Loucy (cell line): ENCODE measurements around the gene MYO18A.

ENCODE experiments used
- H2AFZ ChIP-seq: fragments of 200-600 bp; sonication (generic); 2 replicates; pipeline ENCODE4 v1.6.0; 2016; ENCODE audit warnings: antibody characterized with exemption, mild to moderate bottlenecking, low read length, moderate library complexity
- H3F3A ChIP-seq: fragments of 200-600 bp; 2 replicates; pipeline ENCODE4 v1.6.0; 2016; ENCODE audit warnings: antibody characterized with exemption, low read depth, mild to moderate bottlenecking
- H3K27me3 ChIP-seq: fragments of 200-600 bp; sonication (generic); 2 replicates; pipeline ENCODE4 v1.6.1; 2014; ENCODE audit warnings: low read length, mild to moderate bottlenecking; ENCODE audit not compliant: insufficient read depth, poor library complexity, severe bottlenecking
- H3K36me3 ChIP-seq: fragments of 200-600 bp; sonication (generic); 2 replicates; pipeline ENCODE4 v1.6.1; 2016; ENCODE audit warnings: low read length; ENCODE audit not compliant: insufficient read depth
- H3K4me1 ChIP-seq: fragments of 200-600 bp; sonication (generic); 2 replicates; pipeline ENCODE4 v1.5.1; 2014; ENCODE audit warnings: low read length, mild to moderate bottlenecking; ENCODE audit not compliant: insufficient read depth, poor library complexity, severe bottlenecking
- H3K4me2 ChIP-seq: fragments of 200-600 bp; sonication (generic); 2 replicates; pipeline ENCODE4 v1.6.0; 2014; ENCODE audit warnings: antibody characterized with exemption, low read length, low read depth, mild to moderate bottlenecking; ENCODE audit not compliant: poor library complexity, severe bottlenecking
- H3K4me3 ChIP-seq: fragments of 200-600 bp; sonication (generic); 2 replicates; pipeline ENCODE4 v1.5.1; 2014; ENCODE audit warnings: low read length, mild to moderate bottlenecking, mixed read lengths; ENCODE audit not compliant: poor library complexity, severe bottlenecking
- H3K79me2 ChIP-seq: fragments of 200-600 bp; sonication (generic); 2 replicates; pipeline ENCODE4 v1.6.1; 2014; ENCODE audit warnings: low read length; ENCODE audit not compliant: insufficient read depth
- H3K9ac ChIP-seq: fragments of 200-600 bp; sonication (generic); 2 replicates; pipeline ENCODE4 v1.6.0; 2014; ENCODE audit warnings: mild to moderate bottlenecking, low read depth, low read length, moderate library complexity; ENCODE audit not compliant: poor library complexity, severe bottlenecking
- H3K9me2 ChIP-seq: fragments of 200-600 bp; sonication (generic); replicated peaks from 2 replicates; pipeline ENCODE4 v1.6.1; 2016; ENCODE audit warnings: low read depth, low read length, mixed read lengths
- H3K9me3 ChIP-seq: fragments of 200-600 bp; sonication (generic); 2 replicates; pipeline ENCODE4 v1.6.1; 2014; ENCODE audit warnings: mild to moderate bottlenecking, antibody characterized with exemption, low read length, low read depth; ENCODE audit not compliant: insufficient read depth
- H4K20me1 ChIP-seq: fragments of 200-600 bp; sonication (generic); 2 replicates; pipeline ENCODE4 v1.6.0; 2014; ENCODE audit warnings: antibody characterized with exemption, low read length, mild to moderate bottlenecking; ENCODE audit not compliant: insufficient read depth, poor library complexity, severe bottlenecking
- CTCF ChIP-seq: fragments of 200-600 bp; sonication (generic); conservative IDR thresholded peaks from 2 replicates; pipeline ENCODE4 v1.5.1; 2014; ENCODE audit warnings: mild to moderate bottlenecking, antibody characterized with exemption, low read length
- EZH2phosphoT487 ChIP-seq: fragments of 200-600 bp; IDR thresholded peaks from 2 replicates; pipeline ENCODE4 v1.6.1; 2018; ENCODE audit warnings: antibody characterized with exemption, mild to moderate bottlenecking, moderate library complexity, borderline replicate concordance

The MYO18A gene

GRCh38 chr17:29049541-29050145 lies 130.6 kb downstream of the MYO18A start:
- Histone ChIP-seq H3K9me2 (no peaks in the 10 kb centered on the region), H3K79me2 (no peaks in the 10 kb centered on the region), H3K9me3 (no peaks in the 10 kb centered on the region), H3K36me3 (no peaks in the 10 kb centered on the region), H3F3A (no peaks in the 10 kb centered on the region), H3K4me1 (peaks cover 4% of the 10 kb centered on the region), H3K27me3 (no peaks in the 10 kb centered on the region), H4K20me1 (no peaks in the 10 kb centered on the region), H3K9ac (no peak overlapping the region), H3K4me2 (no peak overlapping the region), H3K4me3 (no peak overlapping the region), H2AFZ (no peak overlapping the region)
- TF ChIP-seq EZH2phosphoT487 (no peak), CTCF (no peak)

GRCh38 chr17:29048440-29049368 lies 131.5 kb downstream of the MYO18A start:
- Histone ChIP-seq H3K79me2 (no peaks in the 10 kb centered on the region), H3K27me3 (no peaks in the 10 kb centered on the region), H3K9me3 (no peaks in the 10 kb centered on the region), H3K4me3 (no peak overlapping the region), H2AFZ (no peak overlapping the region), H3K36me3 (no peaks in the 10 kb centered on the region), H3F3A (no peaks in the 10 kb centered on the region), H3K4me1 (peaks cover 4% of the 10 kb centered on the region), H3K9me2 (no peaks in the 10 kb centered on the region), H3K4me2 (no peak overlapping the region), H4K20me1 (no peaks in the 10 kb centered on the region), H3K9ac (no peak overlapping the region)
- TF ChIP-seq EZH2phosphoT487 (no peak), CTCF (no peak)

- TF ChIP-seq EZH2phosphoT487 (no peak), CTCF (no peak)
- Histone ChIP-seq H3K36me3 (no peaks in the 10 kb centered on the region), H2AFZ (no peak overlapping the region), H3K4me3 (no peak overlapping the region), H3K9me3 (no peaks in the 10 kb centered on the region), H3K4me1 (peaks cover 4% of the 10 kb centered on the region), H3K27me3 (no peaks in the 10 kb centered on the region), H3K9me2 (no peaks in the 10 kb centered on the region), H4K20me1 (no peaks in the 10 kb centered on the region), H3K4me2 (no peak overlapping the region), H3F3A (no peaks in the 10 kb centered on the region), H3K79me2 (no peaks in the 10 kb centered on the region), H3K9ac (no peak overlapping the region)
Observed at GRCh38 chr17:29046473-29046839, 133.7 kb downstream of the MYO18A start.
